ENCODE results near the gene PDE4C.
"Not testable (repeated sequence)": the region's sequence is repeated elsewhere in the genome, so short reads cannot be mapped to it uniquely, and the experiment has no call there.

PDE4C gene

DNA sequence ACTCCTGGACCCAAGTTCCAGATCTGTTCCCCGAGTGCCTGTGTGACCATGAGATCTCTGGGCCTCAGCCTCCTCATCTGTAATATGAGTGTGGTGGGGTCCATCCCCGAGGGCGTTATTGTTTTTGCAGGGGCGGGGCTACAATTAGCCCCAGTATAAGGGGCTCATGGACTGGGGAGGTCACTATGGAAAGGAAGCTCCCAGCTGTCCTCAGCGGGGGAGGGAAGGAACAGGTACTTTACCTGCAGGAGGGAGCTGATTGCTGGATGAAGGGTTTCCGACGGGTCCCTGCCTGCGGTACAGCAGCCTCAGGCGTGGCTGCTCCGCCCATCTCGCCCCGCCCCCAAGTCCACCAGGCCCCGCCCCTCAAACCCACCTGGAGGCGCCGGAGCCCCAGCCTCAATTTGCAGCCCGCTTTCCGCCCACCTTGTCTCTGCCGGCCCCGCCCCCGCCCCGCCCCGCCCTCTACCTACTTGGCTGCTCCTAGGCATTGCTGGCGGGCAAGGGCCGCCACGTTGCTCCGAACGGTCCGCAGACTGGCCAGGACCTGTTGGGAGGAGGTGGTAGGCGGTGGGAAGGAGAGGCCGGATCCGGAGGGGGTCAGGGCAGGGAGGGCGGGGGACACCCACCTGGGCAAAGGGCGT is 5.5 kb downstream of the PDE4C start:
- no peak for DNase-seq

DNA sequence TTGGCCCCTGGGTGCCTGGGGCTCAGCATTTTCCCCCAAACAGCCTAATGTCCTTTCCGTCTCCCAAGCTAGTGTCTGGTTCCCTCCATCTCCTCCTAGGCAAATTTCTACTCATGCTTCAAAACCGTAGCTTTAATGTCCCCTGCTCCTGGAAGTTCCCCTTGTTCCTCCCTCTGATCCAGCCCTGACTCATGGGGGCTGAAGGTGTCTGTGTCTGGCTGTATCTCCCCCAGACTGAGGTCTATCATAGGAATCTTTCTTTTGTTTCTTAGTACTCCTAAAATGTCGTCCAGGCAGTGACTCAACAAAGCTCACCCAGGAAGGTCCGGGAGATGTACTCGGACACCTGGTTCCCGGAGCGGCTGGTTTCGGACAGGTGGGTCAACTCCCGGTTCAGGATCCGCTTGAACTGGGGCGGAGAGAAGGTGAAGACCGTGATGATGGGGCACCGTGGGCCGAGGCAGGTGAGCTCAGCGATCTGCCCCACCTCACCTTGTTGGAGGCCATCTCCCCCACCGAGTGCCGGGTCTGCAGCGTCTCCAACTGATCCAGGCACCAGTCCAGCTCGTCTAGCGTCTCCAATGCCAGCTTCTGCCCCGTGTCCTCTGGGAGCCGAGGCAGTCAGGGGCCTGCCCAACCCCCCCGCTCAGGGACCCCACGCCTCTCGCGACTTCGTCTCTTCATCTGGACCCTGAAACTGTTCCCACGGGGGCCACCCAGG is 6.2 kb downstream of the PDE4C start:
- no peak for DNase-seq

DNA sequence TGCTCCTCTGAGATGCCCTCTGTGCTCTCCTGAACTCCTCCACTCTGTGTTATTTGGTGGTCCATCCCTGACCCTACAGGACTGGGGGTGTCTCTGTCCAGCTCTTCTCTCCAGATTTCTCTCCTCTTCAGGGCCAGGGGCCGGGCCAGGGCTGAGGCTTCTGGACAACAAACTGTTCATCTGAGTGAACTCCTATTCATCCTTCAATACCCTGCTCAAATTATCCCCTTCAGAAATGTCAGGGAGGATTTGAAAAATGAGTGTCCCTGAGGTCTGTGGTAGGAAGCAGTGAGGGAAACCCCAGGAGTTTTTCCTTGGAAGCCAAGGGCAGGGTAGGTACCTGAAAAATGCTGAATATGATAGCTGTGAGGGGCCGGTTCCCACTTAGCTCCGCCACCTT is 7.6 kb downstream of the PDE4C start:
- no peak for DNase-seq

DNA sequence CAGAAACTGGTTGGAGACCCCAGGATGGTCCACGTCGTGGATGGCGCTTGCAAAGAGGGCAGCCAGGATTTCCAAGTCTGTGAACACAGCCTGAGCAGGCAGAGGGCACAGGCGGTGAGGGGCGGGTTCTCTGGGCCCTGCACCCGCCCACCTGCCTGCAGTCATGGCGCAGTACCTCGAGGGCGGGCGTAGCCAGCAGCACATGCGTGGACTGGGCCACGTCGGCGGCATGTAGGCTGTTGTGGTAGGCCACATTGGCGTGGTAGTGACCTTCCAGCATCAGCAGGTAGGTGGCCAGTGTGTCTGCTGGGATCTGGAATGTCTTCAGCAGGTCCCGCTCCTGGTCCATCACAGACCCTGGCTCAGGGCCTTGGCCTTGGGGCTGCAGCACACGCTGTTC is 8.1 kb downstream of the PDE4C start:
- no peak for DNase-seq

DNA sequence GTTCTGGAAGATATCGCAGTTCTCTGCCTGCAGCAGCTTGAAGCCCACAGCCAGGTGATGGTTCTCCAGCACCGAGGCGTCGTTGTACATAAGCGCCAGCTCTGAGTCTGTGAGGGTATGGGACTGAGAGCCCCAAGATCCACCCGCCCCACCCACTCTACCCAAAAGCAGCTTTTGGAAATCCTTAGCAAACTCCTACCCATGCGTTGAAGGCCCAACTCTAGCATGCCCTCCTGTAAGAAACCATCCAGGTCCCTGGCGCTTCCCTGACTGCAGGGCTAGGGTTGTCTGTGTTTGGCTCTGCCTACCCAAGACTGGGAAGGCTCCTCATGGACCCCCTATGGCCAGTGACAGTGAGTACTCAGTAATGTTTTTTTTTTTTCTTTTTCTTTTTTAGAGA is 9.4 kb downstream of the PDE4C start:
- no peak for DNase-seq

DNA sequence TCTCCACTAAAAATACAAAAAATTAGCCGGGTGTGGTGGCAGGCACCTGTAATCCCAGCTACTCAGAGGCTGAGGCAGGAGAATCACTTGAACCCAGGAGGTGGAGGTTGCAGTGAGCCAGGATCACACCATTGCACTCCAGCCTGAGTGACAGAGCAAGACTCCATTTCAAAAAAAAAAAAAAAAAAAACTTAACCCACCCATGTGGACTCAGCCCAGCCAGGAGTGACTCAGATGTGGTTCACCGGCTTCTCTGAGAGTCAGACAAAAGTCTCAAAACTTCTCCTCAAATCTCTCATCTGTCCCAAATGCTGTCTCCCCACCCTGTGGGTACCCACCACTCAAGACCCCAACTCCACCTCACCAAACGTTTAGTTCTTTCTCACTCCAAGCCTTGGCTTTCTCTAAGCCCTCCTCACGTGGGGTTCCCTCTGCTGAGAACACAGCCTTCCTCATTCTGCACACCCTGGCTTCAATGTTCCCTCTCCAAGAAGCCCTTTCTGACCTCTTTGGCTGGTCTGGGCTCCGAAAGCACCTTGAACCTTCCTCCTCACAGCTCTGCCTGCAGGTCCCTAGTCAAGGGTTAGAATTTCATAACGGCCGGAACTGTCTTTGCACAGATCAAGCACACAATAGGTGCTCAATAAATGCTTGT is 11.3 kb downstream of the PDE4C start:
- DNase-seq: no peak

DNA sequence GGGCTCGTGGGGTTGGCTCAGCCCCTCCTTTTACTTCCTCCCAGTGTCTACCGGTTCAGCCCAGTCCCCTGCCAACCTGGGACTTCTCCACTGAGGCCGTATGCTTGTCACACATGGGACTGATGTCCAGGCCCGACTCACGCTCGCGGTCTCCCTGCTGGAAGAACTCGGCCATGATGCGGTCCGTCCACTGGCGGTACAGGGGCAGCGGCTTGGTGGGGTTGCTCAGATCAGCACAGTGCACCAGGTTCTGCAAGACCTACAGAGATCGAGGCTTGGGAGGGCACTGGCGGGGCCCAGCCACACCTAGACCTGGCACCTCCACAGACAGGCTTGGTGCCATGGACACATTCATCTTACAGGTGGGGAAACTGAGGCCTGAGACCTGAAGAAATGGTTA is 14.6 kb downstream of the PDE4C start:
- no peak for DNase-seq

DNA sequence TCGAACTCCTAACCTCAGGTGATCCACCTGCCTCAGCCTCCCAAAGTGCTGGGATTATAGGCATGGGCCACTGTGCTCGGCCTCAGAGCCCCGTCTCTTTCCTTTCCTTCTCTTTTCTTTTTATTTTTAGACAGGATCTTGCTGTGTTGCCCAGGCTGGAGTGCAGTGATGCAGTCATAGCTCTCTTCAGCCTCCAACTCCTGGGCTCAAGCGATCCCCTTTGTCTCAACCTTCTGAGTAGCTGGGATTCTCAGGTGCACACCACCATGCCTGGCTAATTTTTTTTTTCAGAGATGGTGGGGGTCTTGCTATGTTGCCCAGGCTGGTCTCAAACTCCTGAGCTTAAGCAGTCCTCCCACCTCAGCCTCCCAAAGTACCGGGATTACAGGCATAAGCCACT is 16.3 kb downstream of the PDE4C start:
- DNase-seq: not testable (repeated sequence)

DNA sequence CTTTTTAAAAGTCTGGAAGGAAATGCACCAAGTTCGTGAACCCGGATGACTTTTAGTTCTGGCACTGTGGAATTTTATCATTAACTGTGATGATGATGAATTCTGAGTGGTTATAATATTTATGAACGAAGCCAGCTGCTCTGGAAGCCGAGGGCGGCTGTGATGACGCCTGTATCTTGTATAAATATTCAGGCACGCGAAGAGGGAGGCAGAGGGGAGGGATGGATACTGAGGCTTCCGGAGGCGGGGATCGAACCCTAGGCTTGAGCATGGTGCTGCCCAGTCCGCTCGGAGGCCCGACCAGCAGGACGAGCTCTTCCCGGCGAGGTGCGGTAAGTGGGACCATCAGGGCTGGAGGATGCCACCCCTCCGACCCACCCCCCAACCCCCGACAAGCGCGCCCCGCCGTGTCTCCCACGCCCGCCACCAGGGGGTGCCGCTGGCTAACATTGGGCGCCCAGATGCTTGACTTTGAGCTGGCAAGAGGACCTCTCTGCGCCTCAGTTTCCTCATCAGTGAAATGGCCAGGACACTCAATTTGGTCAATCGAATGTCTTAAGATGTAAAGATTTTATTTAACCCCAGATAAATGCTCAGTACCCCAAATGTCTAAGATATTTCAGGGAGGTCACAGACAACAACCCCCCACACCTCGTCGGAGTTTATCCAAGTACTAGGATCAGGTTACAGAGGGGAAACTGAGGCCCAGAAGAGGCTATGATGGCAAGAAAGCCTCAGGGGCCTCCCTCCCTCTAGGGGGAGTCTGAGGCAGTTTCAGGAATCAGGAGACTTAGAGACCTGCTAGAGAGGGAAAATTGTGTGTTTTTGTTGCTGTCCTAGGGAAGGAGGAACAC is 17.9 kb downstream of the PDE4C start:
- peak; percentile 48 for DNase-seq

DNA sequence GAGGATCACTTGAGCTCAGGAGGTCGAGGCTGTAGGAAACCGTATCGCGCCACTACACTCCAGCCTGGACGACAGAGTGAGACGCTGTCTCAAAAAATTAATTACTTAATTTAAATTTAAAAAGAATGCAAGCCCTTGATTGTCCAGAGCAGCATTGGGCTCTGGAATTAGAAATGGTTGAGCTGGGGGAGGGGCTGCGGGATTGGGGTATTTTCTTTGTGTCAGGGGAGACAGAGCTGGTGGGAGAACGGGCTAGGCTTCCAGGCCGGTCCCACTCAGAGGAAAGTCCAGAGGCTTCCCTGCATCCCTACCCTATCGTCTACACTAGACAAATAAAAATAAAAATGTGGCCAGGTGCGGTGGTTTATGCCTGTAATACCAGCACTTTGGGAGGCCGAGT is 20.2 kb downstream of the PDE4C start:
- DNase-seq: no peak

DNA sequence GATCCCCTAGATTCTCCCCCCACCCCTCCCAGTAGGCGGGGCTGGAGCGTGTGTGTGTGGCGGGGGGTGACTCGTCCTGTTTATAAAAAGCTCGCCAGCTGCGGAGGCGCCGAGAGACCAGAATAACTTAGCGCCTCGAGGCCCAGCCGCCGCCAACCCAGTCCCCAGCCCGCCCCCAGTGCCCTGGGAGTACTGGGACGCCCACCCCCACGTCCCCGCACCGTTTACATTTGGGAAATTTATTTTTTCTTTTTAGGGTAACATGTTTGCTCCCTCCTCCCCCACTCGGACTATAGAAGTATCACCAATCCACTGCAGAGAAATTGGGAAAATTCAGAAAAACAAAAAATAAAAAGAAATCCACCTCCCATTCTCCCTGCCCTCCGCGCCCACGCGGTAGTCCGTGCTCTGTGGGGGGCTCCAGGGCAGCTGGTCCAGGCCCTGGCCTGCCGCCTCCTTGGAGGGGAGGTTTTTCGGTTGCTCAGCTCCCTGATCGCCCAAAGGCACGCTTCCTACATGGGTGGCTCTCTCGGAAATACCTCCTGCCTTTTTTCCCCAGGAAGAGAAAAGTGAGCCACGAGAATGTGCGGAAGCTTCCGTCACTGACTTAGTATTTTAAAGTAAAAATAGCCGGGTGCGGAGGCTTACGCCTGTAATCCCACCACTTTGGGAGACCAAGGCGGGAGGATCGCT is 20.9 kb downstream of the PDE4C start:
- peak; percentile 58 for DNase-seq

DNA sequence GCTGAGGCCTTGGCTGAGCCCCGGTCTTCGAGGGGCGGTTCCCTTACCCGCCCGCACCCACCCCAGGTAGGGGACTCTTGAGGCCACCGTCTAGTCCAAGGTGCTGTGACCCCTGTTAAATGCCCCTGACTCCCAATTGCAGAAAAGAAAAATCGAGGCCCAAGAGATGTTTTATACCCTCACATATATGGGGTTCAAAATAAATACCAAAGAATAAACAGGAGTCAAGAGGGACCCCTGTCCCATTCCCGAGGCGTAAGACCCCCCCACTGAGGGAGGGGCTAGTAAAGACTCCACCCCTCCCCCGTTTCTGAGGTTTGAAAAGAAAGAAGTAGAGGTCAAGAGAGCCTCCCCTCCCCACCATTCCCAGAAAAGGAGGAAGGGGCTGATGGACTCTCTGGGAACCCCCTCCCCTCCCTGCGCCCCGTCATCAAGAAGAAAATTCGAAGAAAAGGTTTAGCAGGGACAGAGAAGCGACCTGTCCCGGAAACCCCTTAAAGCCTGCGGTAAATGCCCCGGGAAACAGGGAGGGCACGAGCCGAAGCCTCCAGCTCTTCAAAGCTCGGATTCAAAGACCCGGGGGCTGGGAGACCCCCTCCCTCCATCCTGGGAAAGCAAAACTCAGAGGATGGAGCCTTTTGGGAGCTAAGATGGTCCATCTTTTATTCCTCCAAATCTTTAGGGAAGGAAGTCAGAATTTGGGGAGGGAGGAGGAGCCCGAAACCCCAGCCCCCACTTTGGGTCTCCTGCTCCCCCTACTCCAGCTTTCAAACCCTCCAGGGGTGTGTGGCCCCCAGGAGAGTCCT is 21.6 kb downstream of the PDE4C start:
- peak; percentile 47 for DNase-seq

DNA sequence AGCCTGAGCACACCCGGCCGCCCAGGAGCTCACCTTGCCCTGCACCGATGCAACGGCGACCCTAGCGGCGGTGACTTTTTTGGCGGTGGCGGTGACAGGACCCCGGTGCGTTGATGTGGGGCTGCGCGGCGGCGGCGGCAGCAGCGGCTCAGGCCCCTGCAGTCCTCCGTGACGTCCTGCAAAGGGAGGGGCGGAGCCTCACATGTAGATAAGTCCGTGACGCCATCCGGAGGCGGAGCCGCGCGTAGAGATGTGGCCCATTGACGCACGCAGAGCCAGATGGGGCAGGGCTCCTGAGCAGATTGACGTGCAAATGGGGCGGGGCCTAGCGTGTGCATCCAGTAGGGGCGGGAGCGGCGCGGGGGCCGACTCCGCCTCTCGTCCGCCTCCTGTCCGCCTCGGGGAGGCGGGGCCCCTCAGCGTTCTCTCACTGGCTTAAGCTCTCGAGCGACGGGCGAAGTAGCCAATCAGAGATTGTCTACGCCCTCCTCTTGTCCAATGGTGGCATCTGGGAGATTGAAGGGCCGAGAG is 22.3 kb downstream of the PDE4C start, which contains the start of gene RAB3A:
Gene RAB3A, minus strand, starts transcription at position 180 of the 531 bp plus-strand sequence. CDS start 1,302 bp downstream, outside the sequence.
- DNase-seq: peak; percentile 99

DNA sequence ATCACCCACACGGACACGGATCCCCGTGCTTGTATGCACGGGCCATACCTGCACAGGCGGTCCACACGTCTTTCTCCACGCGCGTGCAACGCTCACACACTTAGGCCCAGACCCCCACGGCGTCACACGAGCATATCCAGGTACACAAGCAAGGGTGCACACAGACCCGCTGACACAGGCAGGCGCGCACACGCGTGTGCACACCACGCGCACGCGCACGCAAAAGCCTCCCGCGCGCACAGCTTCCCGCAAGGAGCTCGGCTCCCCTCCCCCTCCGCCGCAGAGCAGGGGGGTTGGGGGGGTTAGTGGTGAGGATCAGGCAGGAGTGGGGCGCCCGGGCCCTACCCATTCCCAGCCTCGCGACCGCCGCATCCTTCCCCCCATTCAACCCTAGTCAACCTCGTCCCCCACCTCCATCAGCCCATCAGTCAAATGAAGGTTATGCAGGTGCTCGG is 22.8 kb downstream of the PDE4C start:
- DNase-seq: peak; percentile 42

DNA sequence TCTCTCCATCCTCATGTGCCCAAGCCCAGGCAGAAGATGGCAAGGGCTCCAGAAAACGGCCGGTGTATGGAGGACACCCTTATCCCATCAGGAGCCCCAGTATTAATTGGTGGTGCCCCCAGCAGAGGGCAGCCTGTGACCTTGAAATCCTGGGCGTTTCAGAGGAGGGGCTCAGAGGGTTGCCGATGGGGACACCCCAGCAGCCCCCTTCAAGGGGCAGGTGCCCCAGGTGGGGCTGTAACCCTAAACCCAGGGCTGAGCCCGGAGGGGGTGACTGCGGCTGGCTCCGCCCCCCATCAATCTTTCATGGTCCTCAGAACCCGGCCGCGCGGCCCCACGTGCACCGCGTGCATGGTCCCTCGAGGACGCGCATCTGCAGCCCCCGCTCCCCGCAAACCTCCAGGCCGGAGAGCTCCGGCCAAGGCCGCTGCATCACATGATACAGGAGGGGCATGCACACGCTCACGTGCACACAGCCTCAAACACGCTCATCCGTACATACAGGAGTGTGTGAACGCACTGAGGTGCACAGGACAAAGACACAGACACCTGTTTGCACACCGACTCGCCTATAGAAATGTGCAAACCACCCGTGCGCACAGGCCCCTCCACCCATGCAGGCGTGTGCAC is 23.3 kb downstream of the PDE4C start:
- DNase-seq: no peak

DNA sequence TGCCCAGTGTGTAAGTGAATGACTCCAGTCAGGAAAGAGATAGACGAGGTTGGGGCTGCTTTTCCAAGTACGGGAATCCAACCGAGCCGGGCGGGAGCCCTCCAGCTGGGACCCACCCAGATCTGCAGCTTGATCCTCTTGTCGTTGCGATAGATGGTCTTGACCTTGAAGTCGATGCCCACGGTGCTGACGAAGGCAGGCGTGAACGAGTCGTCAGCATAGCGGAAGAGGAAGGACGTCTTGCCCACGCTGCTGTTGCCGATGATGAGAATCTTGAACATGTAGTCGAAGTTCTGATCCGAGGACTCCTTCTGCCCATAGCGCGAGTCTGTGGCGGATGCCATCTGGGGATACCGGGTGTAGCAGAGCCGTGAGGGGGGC is 23.9 kb downstream of the PDE4C start:
- no peak for DNase-seq

DNA sequence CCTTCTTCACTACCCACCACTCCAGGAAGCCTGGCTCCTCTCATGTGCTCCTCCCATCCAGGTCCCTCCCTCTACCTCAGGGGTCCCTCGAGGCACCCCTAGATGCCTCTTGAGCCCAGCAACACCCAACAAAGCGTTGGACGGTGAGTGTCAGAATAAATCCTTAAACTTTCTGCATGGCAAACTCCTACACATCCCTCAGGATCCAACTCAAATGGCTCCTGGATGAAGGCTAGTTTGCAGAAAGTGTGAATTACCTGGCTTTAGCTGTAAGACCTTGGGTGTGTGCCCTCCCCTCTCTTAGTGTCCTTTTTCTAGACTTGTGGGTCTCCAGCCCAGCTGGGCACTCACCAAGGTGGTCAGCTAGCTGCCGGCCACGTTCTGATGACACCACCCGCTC is 27.9 kb downstream of the PDE4C start:
- no peak for DNase-seq

DNA sequence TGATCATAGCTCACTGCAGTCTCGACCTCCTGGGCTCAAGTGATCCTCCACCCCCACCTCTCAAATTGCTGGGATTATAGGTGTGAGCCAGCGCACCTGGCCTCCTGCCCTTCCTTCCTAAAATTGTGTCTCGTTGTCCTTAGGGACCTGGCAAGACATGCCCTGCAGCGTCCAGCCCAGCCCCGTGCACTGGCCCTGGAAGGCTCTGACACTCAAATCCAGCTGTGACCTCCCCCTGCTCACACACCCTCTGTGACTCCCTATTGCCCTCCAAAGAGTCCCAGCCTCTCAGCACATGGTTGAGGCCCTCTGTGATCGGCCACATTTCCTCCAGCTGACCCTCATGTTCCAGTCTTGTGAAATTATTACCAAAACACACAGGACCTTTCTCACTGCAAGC is 28.3 kb downstream of the PDE4C start:
- no peak for DNase-seq

DNA sequence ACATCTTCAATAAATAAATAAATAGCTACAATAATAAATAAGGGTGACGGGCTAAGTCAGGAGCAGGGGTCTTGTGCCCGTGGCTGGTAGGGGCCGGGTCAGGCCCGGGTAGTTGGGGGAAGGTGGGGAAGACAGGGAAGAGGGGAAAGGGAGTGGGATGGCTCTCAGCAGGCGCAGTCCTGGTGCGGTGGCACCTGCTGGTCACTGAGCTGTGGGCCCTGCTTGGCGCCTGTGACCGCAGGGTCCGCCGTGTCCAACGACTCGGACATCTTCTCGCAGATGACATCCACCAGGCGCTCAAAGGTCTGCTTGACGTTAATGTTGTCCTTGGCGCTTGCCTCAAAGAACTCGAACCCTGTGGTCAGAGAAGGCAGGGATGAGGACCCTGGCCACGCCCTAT is 28.9 kb downstream of the PDE4C start:
- no peak for DNase-seq

DNA sequence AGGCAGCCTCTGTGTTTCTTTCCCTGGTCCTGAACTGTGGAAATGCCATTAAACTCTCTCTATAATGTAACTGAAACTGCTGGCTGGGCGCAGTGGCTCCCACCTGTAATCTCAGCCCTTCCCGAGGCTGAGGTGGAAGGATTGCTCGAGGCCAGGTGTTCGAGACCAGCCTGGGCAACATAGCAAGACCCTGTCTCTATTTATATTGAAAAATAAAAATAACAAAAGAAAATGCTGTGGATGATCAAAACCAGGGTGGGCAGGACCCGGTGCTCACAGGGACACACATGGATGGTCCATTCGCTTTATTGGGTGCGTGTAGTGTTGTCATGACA is 29.8 kb downstream of the PDE4C start:
- no peak for DNase-seq
